Measurements from ENCODE around the gene SFXN2. TPM values are rescaled to one million over a fixed set of nuclear protein-coding genes. Genes with fewer than 3 reads are reported as not detected.
A peak's percentile ranks its signal among the peaks of the same experiment; 100 is the strongest.
"Not testable (repeated sequence)": the region's sequence is repeated elsewhere in the genome, so short reads cannot be mapped to it uniquely, and the experiment has no call there.

The SFXN2 gene
- total RNA-seq, 1 donor from 2014 or later = 1.6 TPM

DNA sequence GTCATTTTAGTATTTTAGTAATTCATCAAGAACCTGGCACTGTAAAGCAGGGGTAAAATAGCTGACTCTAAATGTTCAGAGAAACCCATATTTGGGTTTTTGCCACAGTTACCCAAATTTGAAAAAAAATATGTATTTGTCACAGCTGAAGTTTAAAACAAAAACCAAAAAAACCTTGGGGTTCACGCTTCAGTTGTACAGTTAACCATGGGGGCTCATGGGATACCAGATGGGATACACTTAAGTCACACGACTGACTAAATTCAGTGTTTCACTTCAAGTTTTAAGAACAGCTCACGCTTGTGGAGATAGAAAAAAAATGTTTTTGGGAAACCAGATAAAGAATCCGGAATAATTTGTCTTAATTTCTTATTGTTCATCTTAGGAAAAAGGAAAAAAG, 2.3 kb upstream of the SFXN2 start:
- Histone ChIP-seq H3K27ac (replicated peaks) (no peak overlapping the region), H3K36me3 (no peaks in the 10 kb centered on the region), H3K9me3 (replicated peaks) (no peaks in the 10 kb centered on the region), H3K27me3 (ENCODE audit: low read depth) (no peaks in the 10 kb centered on the region), H3K4me3 (no peak overlapping the region), H3K4me1 (peaks cover 40% of the 10 kb centered on the region)
- intact Hi-C loops (cut with micrococcal nuclease) = no loop called here
- DNase-seq = no peak
- TF ChIP-seq, protein P1, sequence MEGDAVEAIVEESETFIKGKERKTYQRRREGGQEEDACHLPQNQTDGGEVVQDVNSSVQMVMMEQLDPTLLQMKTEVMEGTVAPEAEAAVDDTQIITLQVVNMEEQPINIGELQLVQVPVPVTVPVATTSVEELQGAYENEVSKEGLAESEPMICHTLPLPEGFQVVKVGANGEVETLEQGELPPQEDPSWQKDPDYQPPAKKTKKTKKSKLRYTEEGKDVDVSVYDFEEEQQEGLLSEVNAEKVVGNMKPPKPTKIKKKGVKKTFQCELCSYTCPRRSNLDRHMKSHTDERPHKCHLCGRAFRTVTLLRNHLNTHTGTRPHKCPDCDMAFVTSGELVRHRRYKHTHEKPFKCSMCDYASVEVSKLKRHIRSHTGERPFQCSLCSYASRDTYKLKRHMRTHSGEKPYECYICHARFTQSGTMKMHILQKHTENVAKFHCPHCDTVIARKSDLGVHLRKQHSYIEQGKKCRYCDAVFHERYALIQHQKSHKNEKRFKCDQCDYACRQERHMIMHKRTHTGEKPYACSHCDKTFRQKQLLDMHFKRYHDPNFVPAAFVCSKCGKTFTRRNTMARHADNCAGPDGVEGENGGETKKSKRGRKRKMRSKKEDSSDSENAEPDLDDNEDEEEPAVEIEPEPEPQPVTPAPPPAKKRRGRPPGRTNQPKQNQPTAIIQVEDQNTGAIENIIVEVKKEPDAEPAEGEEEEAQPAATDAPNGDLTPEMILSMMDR (IDR thresholded peaks at IDR 0.05; ENCODE audit: borderline replicate concordance) = no peak

GRCh38 chr10:102712843-102713538, 1.4 kb upstream of the SFXN2 start:
- intact Hi-C loops (cut with micrococcal nuclease) = no loop called here
- H3K4me1 ChIP-seq = peaks cover 47% of the 10 kb centered on the region
- H3K4me3 ChIP-seq = peak overlapping the region; percentile 98

GRCh38 chr10:102713539-102713813, 960 bp upstream of the SFXN2 start:
- no peak for DNase-seq
- H3K27ac ChIP-seq (replicated peaks) = peak overlapping the region; percentile 89
- TF ChIP-seq, protein P1 (IDR thresholded peaks at IDR 0.05; ENCODE audit: borderline replicate concordance) = no peak
- H3K4me3 ChIP-seq = peak overlapping the region; percentile 98
- no peaks in the 10 kb centered on the region for H3K9me3 ChIP-seq (replicated peaks)
- peaks cover 52% of the 10 kb centered on the region for H3K4me1 ChIP-seq
- H3K36me3 ChIP-seq = no peaks in the 10 kb centered on the region
- no peaks in the 10 kb centered on the region for H3K27me3 ChIP-seq (ENCODE audit: low read depth)
- intact Hi-C loops (cut with micrococcal nuclease) = no loop called here

More at GRCh38 chr10:102712843-102713538, 1.4 kb upstream of the SFXN2 start:
- Histone ChIP-seq H3K36me3 (no peaks in the 10 kb centered on the region), H3K9me3 (replicated peaks) (no peaks in the 10 kb centered on the region), H3K27ac (replicated peaks) (peak overlapping the region; percentile 89), H3K27me3 (ENCODE audit: low read depth) (no peaks in the 10 kb centered on the region)
- TF ChIP-seq, protein P1 (IDR thresholded peaks at IDR 0.05; ENCODE audit: borderline replicate concordance) = no peak
- no peak for DNase-seq

DNA sequence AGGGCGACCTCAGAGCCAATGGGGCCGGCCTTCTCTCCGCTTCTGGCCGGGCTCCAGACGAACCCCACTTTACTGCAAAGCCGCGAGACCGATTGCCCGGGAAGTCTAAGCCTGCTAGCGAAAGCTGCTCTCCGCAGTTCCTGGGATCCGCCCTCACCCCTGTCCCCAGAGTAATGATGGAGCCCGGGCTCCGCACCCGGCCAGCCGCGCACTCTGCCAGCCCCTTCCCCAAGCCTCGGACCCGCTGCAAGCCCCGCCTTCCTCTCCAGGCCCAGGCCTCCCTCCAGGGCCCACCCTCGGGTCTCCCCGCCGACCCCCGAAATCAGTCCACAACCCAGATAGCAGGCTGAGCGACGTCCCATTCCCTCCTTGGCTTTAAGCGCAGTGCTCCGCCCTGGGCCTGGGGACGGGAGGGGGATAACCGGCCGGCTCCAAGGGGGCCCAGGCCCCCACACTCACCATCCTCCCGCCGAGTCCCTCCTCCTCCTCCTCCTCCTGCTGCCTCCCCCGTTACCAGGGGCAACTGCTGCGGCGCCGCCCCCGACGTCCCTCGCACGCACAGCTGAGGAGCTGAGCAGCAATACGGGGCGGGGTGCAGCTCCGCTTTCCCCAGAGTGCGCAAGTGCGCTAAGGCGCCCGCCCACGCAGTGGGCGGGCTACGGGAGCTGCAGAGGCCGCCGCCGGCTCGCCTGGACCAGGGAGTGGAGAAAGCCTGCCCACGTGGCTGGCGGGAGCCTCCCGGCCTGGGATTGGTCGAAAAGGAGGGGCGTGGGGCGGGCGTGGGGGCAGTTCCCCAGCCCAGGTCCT, 419 bp upstream of the SFXN2 start, which contains the start of gene ARL3:
Gene ARL3, minus strand, starts transcription at position 584 of the 807 bp plus-strand sequence. Its CDS starts 122 bp downstream, at position 462.
- Histone ChIP-seq H3K27ac (replicated peaks) (peak within 1 kb of the TSS; percentile 89), H3K27me3 (ENCODE audit: low read depth) (no peaks in the 10 kb centered on the region), H3K9me3 (replicated peaks) (no peaks in the 10 kb centered on the region), H3K36me3 (no peaks in the 10 kb centered on the region), H3K4me1 (peaks cover 55% of the 10 kb centered on the region), H3K4me3 (peak within 1 kb of the TSS; percentile 98)
- intact Hi-C loops (cut with micrococcal nuclease) = no loop called here
- TF ChIP-seq, protein P1 (IDR thresholded peaks at IDR 0.05; ENCODE audit: borderline replicate concordance) = peak; percentile 61
- peak; percentile 98 for DNase-seq

DNA sequence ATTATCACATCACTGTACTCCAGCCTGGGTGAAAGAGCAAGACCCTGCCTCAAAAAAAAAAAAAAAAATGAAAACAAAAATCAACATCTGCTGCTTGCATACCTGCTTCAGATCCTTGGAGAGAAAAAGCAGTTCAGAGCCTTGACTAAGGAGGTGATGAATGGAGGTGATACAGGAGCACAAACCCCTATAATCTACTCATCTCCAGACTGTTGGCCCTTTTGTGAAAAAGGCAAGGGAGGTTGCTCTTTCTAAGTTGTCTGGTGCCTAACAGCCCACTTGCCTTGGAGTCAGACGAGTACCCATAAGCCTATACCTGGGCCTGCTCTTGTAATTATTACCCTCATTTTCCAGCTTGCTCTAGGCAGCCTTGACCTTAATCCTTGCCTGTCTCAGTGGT, 1.4 kb downstream of the SFXN2 start:
- intact Hi-C loops (cut with micrococcal nuclease) = no loop called here
- no peak overlapping the region for H3K4me3 ChIP-seq
- peaks cover 45% of the 10 kb centered on the region for H3K4me1 ChIP-seq
- no peaks in the 10 kb centered on the region for H3K27me3 ChIP-seq (ENCODE audit: low read depth)
- no peak for DNase-seq
- no peaks in the 10 kb centered on the region for H3K36me3 ChIP-seq
- TF ChIP-seq, protein P1 (IDR thresholded peaks at IDR 0.05; ENCODE audit: borderline replicate concordance) = no peak
- no peak overlapping the region for H3K27ac ChIP-seq (replicated peaks)
- H3K9me3 ChIP-seq (replicated peaks) = no peaks in the 10 kb centered on the region

GRCh38 chr10:102716900-102717565, 2.6 kb downstream of the SFXN2 start:
- H3K4me3 ChIP-seq; intact Hi-C loops (cut with micrococcal nuclease); H3K9me3 ChIP-seq (replicated peaks); H3K27me3 ChIP-seq (ENCODE audit: low read depth); DNase-seq; H3K36me3 ChIP-seq: not testable (repeated sequence)
- H3K4me1 ChIP-seq = peaks cover 45% of the 10 kb centered on the region
- H3K27ac ChIP-seq (replicated peaks) = peak overlapping the region; percentile 81

Measured in left ventricle myocardium inferior (tissue), 1 donor.